Muscle of leg (tissue), 9 donors: ENCODE data around the gene ATP5MG. TPM values are rescaled to one million over a fixed set of nuclear protein-coding genes. Genes with fewer than 3 reads are reported as not detected.

Experiments
- polyA plus RNA-seq, 8 donors: library from polyadenylated mRNA; unstranded; fragments of 120-200 nt; gene quantifications; one replicate each; pipeline versions ENCODE4 v1.2.1 to v1.2.3, GENCODE V29; 2013; ENCODE audit warnings: inconsistent platforms in 1 of 8, low replicate concordance in 1 of 8; ENCODE audit not compliant: insufficient read length in 8 of 8, insufficient read depth in 1 of 8
- total RNA-seq: library from RNA; stranded (reverse); fragments of 120-200 nt; gene quantifications from one replicate; pipeline ENCODE4 v1.2.4, GENCODE V29; 2013

The ATP5MG gene
- total and polyA plus RNA-seq, 9 donors: 256 to 442 (median 417) TPM

Other genes with a start within 250 kb of the ATP5MG start
- 2.4 TPM for gene SCN4B, start 248.8 kb upstream of the ATP5MG start, total RNA-seq
- 1 to 10 TPM; 2.8 to 5.1 (median 4.1) TPM for gene SCN4B, start 248.8 kb upstream of the ATP5MG start, polyA plus RNA-seq
- gene SCN2B, start 225.0 kb upstream of the ATP5MG start, total RNA-seq: 4.2 TPM
- 1 to 10 TPM; 2.1 to 5.4 (median 4.4) TPM for gene SCN2B, start 225.0 kb upstream of the ATP5MG start, polyA plus RNA-seq
- 2.5 TPM for gene JAML, start 176.6 kb upstream of the ATP5MG start, total RNA-seq
- gene JAML, start 176.6 kb upstream of the ATP5MG start, polyA plus RNA-seq: 1 to 10 TPM; 1.2 to 5.3 (median 2.2) TPM
- 0.53 TPM for gene MPZL3, start 149.2 kb upstream of the ATP5MG start, total RNA-seq
- 1 to 10 TPM in 2 of 8 donors, under 1 TPM in 6; 0.41 to 1.7 (median 0.77) TPM for gene MPZL3, start 149.2 kb upstream of the ATP5MG start, polyA plus RNA-seq
- gene MPZL2, start 137.3 kb upstream of the ATP5MG start, total RNA-seq: 0.40 TPM
- 1 to 10 TPM in 3 of 8 donors, under 1 TPM in 5; 0.54 to 6.9 (median 0.93) TPM for gene MPZL2, start 137.3 kb upstream of the ATP5MG start, polyA plus RNA-seq
- gene CD3E, start 96.9 kb upstream of the ATP5MG start, total RNA-seq: 0.13 TPM
- under 1 TPM; 0.25 to 0.64 (median 0.35) TPM for gene CD3E, start 96.9 kb upstream of the ATP5MG start, polyA plus RNA-seq
- gene CD3D, start 58.9 kb upstream of the ATP5MG start, total RNA-seq: 0.18 TPM
- gene CD3D, start 58.9 kb upstream of the ATP5MG start, polyA plus RNA-seq: under 1 TPM in 4 of 8 donors, not detected in 4; 0.29 to 0.74 (median 0.41) TPM
- 0.13 TPM for gene CD3G, start 57.3 kb upstream of the ATP5MG start, total RNA-seq
- gene CD3G, start 57.3 kb upstream of the ATP5MG start, polyA plus RNA-seq: under 1 TPM in 7 of 8 donors, not detected in 1; 0.04 to 0.37 (median 0.13) TPM
- gene UBE4A, start 42.0 kb upstream of the ATP5MG start, total RNA-seq: 27.3 TPM
- gene UBE4A, start 42.0 kb upstream of the ATP5MG start, polyA plus RNA-seq: 10 to 100 TPM; 15.5 to 23.6 (median 18.3) TPM
- gene KMT2A, start 34.9 kb downstream of the ATP5MG start, total RNA-seq: 27.2 TPM
- 10 to 100 TPM; 20.9 to 32.0 (median 26.3) TPM for gene KMT2A, start 34.9 kb downstream of the ATP5MG start, polyA plus RNA-seq
- 1.1 TPM for gene TTC36, start 125.9 kb downstream of the ATP5MG start, total RNA-seq
- gene TTC36, start 125.9 kb downstream of the ATP5MG start, polyA plus RNA-seq: 1 to 10 TPM; 1.2 to 3.2 (median 2.3) TPM
- gene TMEM25, start 129.6 kb downstream of the ATP5MG start, total RNA-seq: 14.2 TPM
- 10 to 100 TPM; 15.3 to 22.0 (median 16.5) TPM for gene TMEM25, start 129.6 kb downstream of the ATP5MG start, polyA plus RNA-seq
- gene IFT46, start 164.3 kb downstream of the ATP5MG start, total RNA-seq: 19.9 TPM
- gene IFT46, start 164.3 kb downstream of the ATP5MG start, polyA plus RNA-seq: 10 to 100 TPM; 13.7 to 22.2 (median 19.1) TPM
- 86.4 TPM for gene ARCN1, start 170.8 kb downstream of the ATP5MG start, total RNA-seq
- 100 to 1,000 TPM; 113 to 182 (median 134) TPM for gene ARCN1, start 170.8 kb downstream of the ATP5MG start, polyA plus RNA-seq
- gene PHLDB1, start 206.0 kb downstream of the ATP5MG start, total RNA-seq: 52.5 TPM
- 100 to 1,000 TPM in 2 of 8 donors, 10 to 100 TPM in 6; 76.2 to 125 (median 95.5) TPM for gene PHLDB1, start 206.0 kb downstream of the ATP5MG start, polyA plus RNA-seq